Measurements from ENCODE around the gene ZNF324B. TPM values are rescaled to one million over a fixed set of nuclear protein-coding genes. Genes with fewer than 3 reads are reported as not detected.
A peak's percentile ranks its signal among the peaks of the same experiment; 100 is the strongest.
"Not testable (repeated sequence)": the region's sequence is repeated elsewhere in the genome, so short reads cannot be mapped to it uniquely, and the experiment has no call there.

ZNF324B gene
- total RNA-seq, 1 experiment from 2014 or later = 2.8 TPM

- no peak for DNase-seq (ENCODE audit: extremely low read depth, low read depth)
Observed at GRCh38 chr19:58450856-58451357, 515 bp upstream of the ZNF324B start.

GRCh38 chr19:58453743-58454142, 2.3 kb downstream of the ZNF324B start:
- DNase-seq (ENCODE audit: extremely low read depth, low read depth) = no peak

- no peak for DNase-seq (ENCODE audit: extremely low read depth, low read depth)
Observed at GRCh38 chr19:58455306-58455705, 3.9 kb downstream of the ZNF324B start.

- no peak for DNase-seq (ENCODE audit: extremely low read depth, low read depth)
Observed at GRCh38 chr19:58456111-58456510, 4.7 kb downstream of the ZNF324B start.

GRCh38 chr19:58460039-58460438, 8.6 kb downstream of the ZNF324B start:
- no peak for DNase-seq (ENCODE audit: extremely low read depth, low read depth)

DNA sequence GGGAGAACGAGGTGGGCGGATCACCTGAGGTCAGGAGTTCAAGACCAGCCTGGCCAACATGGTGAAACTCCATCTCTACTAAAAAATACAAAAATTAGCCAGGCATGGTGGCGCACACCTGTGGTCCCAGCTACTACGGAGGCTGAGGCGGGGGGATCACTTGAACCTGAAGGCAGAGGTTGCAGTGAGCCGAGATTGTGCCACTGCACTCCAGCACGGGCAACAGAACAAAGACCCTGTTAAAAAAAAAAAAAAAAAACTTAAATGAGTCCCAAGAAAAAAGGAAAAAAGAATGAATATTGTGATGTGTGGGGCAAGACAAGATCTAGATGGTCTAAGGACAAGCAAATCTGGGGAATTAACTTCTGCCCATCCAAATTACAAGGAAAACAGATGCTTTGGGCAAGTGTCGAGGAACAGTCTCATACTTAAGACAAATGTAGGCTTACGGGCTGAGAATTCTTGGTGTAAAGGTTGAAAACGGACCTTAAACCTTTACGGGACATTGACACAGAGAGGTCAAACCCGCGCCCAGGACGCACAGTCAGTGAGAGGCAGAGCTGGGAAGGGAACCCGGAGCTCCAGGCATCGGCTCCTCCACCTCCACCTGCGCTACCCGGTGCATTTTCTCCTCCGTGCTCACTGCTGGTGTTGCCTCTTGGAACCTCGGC, 14.8 kb downstream of the ZNF324B start:
- DNase-seq (ENCODE audit: extremely low read depth, low read depth) = no peak

- DNase-seq (ENCODE audit: extremely low read depth, low read depth) = peak; percentile 91
Observed at GRCh38 chr19:58466760-58467589, 15.6 kb downstream of the ZNF324B start, which contains the start of gene ZNF324. ZNF324 (plus strand) TSS chr19:58467080; CDS start chr19:58469186, 2,106 bp downstream.

DNA sequence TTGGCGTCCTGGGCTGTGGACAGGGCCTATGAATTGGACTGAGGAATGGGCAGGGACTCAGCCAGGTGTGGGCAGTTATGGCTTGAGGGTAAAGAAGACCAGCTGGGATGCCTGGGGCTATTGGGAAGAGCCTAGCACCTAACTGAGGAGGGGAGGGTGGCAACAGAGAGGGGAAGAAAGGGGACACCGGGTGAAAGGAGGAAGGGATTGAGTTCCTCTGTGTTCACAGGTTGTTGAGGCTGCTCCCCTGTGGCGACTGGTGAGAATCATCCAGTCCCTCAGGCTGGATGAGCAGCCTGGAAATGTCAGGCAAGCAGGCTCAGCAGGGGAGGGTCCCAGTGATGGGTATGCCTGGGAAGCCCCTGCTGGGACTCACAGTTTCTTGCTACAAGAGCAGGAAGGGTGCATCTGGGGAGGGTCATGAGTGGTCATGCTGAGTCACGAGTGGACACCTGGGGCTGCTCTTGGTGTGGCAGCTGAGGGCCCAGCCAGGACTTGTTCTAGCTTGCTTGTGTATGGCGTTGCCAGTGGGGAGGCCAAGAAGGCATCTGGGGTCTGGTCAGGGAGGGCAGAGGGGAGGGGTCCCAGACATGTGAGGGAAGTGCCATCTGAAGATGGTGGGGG, 16.9 kb downstream of the ZNF324B start:
- no peak for DNase-seq (ENCODE audit: extremely low read depth, low read depth)

GRCh38 chr19:58469241-58470013, 18.0 kb downstream of the ZNF324B start:
- DNase-seq (ENCODE audit: extremely low read depth, low read depth) = no peak

GRCh38 chr19:58470837-58471543, 19.6 kb downstream of the ZNF324B start:
- not testable (repeated sequence) for DNase-seq (ENCODE audit: extremely low read depth, low read depth)

DNA sequence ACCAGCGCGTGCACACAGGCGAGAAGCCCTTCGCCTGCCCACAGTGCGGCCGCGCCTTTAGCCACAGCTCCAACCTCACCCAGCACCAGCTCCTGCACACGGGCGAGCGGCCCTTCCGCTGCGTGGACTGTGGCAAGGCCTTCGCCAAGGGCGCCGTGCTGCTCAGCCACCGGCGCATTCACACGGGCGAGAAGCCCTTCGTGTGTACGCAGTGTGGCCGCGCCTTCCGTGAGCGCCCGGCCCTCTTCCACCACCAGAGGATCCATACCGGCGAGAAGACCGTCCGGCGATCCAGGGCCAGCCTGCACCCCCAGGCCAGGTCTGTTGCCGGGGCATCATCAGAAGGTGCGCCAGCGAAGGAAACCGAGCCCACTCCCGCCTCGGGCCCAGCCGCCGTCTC, 20.3 kb downstream of the ZNF324B start:
- DNase-seq (ENCODE audit: extremely low read depth, low read depth) = no peak

GRCh38 chr19:58473775-58474174, 22.4 kb downstream of the ZNF324B start:
- no peak for DNase-seq (ENCODE audit: extremely low read depth, low read depth)

DNA sequence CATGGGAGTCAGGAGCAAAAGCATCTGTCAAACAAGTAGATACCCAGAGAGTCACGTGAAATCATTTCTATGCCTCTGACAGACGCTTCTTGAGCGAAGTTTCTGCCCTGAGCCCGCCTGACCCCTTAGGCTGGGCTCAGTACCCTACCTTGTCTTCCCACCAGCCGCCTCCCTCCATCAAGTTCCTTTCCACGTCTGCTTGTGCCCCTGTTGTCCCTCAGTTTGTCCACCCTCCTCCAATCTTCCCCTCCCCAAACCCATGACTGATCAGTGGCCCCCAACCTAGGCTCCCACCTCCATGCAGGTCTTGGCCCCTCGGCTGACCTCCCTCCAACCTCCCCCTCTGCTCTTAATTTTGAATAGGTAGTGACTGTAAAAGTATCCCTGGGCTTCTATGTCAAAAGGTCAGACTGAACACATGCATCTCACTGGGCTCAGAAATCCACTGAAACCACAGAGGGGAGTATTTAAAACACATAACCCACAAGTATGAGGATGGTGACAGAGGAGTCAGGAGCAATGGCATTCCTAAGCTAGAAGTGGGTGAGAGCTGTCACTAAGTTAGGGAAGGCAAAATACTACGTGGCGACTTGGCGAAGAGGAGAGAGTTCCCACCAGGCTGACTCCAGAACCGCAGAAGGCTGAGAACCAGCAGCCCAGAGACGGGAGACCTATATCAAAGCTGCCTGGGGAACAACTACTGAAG, 23.0 kb downstream of the ZNF324B start:
- DNase-seq (ENCODE audit: extremely low read depth, low read depth) = no peak

DNA sequence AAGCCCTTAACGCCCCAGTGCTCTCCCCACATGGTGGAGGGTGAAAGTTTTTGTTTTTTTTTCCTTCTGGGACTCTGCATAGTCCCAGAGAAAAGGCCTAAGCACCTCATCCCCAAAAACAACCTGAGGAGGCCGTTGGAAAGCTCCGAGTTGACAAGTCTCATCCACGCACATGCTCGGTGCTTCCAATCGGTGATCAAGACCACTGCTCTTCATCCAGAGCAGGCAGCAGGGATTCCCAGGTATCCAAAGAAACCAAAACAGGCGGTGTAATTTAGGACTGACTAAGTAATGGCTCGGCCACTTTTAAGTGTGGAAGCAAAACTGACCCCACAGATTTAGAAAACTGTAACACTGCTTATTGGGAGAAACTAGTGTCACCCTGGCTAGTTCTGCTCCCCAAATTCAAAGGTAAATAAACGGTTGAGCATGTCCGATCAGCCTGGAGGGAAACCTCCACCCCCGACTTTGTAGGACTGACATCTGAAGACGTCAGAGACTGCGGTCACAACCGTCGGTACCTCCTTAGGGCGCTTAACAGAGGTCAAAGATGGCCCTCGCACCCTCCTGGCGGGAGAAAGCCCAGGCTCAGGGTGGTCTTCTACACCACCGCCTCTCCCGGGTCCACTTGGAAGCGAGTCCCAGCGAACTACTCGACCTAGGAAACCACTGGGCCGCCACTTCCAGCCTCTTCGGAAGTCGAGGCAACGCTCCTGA, 23.7 kb downstream of the ZNF324B start:
- no peak for DNase-seq (ENCODE audit: extremely low read depth, low read depth)

- DNase-seq (ENCODE audit: extremely low read depth, low read depth) = peak; percentile 87
Observed at GRCh38 chr19:58475714-58476497, 24.5 kb downstream of the ZNF324B start, which contains the start of gene ZNF446. ZNF446 (plus strand) TSS chr19:58476352; CDS start chr19:58477219, 867 bp downstream.

GRCh38 chr19:58476498-58477015, 25.1 kb downstream of the ZNF324B start:
- no peak for DNase-seq (ENCODE audit: extremely low read depth, low read depth)

- no peak for DNase-seq (ENCODE audit: extremely low read depth, low read depth)
Observed at GRCh38 chr19:58477130-58477529, 25.7 kb downstream of the ZNF324B start.

Data from NCI-H460 (cell line).